Epithelial cell of esophagus (primary cell): ENCODE results near the gene RENBP.

ENCODE experiments used
- DNase-seq: peaks from one replicate; pipeline ENCODE4 v3.0.0; 2010; ENCODE audit warnings: low read depth
- H3K4me3 ChIP-seq: 2 replicates; pipeline ENCODE4 v1.5.1; 2011; ENCODE audit warnings: mild to moderate bottlenecking, low read length, control low read depth
- TF ChIP-seq, protein P1 (sequence below): IDR thresholded peaks from 2 replicates; pipeline ENCODE4 v1.5.1; 2011; ENCODE audit warnings: low read depth, mild to moderate bottlenecking, low read length, control low read depth, inconsistent platforms; ENCODE audit not compliant: insufficient read depth; ENCODE audit errors: missing control alignments

RENBP gene

DNA sequence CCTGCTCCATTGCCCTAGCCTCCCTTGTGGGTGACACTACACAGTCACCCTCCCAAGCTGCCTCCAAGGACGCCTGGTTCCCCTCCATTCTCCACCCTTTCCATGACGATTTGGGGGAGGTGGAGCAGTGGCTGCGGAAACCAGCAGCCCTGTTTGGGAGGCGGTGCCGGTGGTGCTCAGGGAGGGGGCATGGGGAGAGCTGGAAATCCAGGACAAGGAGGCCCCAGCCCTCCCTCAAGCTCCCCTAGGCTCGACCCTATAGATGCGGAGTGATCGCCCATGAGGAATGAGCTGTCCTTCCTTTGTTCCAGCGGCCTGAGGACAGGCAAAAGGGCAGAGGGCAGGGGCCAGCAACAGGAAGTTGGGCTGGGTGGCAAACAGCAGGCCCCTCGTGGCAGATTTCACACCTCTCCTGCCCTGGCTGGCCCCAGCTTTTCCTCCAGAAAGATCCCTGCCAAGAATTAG is 3.6 kb upstream of the RENBP start:
- no peak for DNase-seq
- TF ChIP-seq, protein P1, sequence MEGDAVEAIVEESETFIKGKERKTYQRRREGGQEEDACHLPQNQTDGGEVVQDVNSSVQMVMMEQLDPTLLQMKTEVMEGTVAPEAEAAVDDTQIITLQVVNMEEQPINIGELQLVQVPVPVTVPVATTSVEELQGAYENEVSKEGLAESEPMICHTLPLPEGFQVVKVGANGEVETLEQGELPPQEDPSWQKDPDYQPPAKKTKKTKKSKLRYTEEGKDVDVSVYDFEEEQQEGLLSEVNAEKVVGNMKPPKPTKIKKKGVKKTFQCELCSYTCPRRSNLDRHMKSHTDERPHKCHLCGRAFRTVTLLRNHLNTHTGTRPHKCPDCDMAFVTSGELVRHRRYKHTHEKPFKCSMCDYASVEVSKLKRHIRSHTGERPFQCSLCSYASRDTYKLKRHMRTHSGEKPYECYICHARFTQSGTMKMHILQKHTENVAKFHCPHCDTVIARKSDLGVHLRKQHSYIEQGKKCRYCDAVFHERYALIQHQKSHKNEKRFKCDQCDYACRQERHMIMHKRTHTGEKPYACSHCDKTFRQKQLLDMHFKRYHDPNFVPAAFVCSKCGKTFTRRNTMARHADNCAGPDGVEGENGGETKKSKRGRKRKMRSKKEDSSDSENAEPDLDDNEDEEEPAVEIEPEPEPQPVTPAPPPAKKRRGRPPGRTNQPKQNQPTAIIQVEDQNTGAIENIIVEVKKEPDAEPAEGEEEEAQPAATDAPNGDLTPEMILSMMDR, result no peak
- no peak overlapping the region for H3K4me3 ChIP-seq

DNA sequence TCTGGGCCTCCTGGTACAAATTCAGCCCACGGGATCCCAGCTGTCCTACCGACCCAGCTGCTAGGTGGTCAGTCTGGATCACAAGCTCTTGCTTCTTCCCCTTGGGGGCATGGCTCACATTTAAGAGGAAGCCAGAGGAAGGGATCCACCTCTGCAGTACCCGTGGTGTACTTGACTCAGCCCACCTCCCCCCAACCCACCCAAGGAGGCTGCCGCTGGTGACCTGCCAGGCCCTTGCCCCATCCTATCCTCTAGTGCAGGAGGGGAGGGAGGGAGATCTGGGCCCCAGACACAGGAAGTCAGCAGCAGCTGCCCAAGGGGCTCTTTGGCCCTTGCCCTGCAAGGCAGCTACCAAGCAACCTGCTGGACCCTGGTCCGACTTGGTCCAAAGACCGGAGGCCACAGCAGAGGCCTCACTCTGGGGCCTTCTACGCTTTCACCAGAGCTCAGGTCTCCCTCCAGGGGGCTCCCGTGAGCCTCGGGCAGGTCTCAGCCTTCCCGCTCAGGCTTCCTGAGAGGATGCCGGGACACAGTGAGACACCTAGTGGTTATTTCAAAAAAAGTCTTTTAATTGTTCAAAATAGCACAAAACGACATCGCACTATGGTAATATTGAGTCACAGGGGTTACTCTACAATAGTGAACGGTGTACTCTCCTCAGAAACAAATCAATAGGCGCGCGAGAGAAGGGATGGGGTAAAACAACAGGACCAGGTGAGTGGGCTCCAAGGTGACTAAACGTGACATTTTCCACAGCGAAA is 2.7 kb upstream of the RENBP start:
- DNase-seq, result peak; percentile 75
- TF ChIP-seq, protein P1, result peak; percentile 79

GRCh38 chrX:153945956-153946943 is 1.8 kb upstream of the RENBP start:
- no peak for DNase-seq
- no peak overlapping the region for H3K4me3 ChIP-seq
- TF ChIP-seq, protein P1, result no peak

More for the DNA sequence above, 2.7 kb upstream of the RENBP start:
- H3K4me3 ChIP-seq, result no peak overlapping the region

DNA sequence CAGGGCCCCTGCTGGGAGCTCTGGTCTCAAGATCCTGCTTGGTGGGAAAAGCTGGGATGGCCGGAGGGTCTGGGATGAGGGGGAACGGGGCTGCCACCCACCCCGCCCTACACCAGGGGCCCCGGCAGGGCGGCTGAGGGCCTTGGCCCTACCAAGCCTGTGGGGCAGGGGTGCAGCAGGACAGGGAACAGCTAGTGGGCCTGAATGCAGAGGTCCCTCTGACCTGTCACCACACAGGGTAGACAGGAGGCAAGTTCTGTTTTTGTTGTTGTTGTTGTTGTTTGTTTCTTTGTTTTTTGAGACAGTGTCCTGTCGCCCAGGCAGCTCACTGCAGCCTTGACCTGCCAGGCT is 332 bp upstream of the RENBP start:
- TF ChIP-seq, protein P1, result no peak
- H3K4me3 ChIP-seq, result no peak overlapping the region
- no peak for DNase-seq

GRCh38 chrX:153941336-153942252 is 2.8 kb downstream of the RENBP start:
- H3K4me3 ChIP-seq, result no peak overlapping the region
- TF ChIP-seq, protein P1, result no peak
- DNase-seq, result no peak

DNA sequence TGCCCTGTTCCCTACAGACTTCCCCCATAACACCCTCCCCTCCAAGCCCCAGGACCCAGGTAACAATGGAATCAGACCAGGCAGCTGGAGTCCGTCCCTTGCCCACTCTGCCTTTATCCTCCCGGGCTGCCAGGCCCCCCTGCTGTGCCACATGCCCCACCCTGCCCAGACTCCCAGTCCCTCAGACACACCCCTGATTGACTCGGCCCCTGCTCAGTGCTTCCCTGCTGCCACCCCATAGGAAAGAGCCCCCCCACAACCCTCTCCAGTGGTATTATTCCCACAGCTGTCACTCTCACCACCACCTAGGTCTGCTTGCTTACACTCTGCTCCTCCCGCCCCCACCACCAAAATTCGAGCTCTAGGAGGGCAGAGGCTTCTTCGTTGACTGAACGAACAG is 4.9 kb downstream of the RENBP start:
- TF ChIP-seq, protein P1, result no peak
- H3K4me3 ChIP-seq, result no peak overlapping the region
- no peak for DNase-seq
